ENCODE results near the gene TRAPPC4.
A peak's percentile ranks its signal among the peaks of the same experiment; 100 is the strongest.
"Not testable (repeated sequence)": the region's sequence is repeated elsewhere in the genome, so short reads cannot be mapped to it uniquely, and the experiment has no call there.

TRAPPC4 gene

DNA sequence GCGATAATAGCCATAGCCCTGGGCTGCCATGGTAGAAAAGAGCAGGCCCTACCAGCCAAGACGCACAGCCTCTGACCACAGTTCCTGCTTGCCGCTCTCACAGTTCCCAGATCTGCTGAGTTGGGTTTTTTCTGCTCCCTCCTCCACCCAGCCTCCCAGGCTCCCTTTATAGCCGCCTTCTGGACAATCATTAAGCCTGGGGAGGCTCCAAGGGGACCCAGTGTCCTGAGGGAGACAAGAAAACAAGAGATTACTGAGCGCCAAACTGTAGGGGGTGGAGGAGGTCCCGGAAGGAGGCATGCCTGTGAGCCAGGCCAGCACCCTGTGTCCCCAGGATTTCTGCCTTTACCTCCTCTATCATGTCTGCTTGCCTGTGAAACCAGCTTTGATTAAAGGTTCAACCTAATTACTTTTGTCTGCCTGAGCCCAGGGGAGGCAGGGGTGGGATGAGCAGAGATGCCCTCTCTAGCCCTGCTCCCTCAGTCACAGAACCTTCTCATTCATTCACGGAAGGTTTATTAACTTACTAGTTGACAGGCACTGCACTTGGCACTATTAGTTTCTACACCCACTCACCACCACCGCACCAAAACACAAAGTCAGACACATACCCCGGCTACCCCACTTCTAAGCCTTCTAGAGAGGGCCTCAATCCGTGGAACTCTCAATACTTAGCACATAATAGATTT lies 10.9 kb downstream of the TRAPPC4 start:
- TF ChIP-seq MAX (IDR thresholded peaks at IDR 0.05; ENCODE audit: low read depth, low read length) (no peak), POLR2A (IDR thresholded peaks at IDR 0.05; ENCODE audit: extremely low read depth, insufficient read length) (no peak), MYC (IDR thresholded peaks at IDR 0.05; ENCODE audit: low read depth, low read length) (no peak)
- TF ChIP-seq, protein P1, sequence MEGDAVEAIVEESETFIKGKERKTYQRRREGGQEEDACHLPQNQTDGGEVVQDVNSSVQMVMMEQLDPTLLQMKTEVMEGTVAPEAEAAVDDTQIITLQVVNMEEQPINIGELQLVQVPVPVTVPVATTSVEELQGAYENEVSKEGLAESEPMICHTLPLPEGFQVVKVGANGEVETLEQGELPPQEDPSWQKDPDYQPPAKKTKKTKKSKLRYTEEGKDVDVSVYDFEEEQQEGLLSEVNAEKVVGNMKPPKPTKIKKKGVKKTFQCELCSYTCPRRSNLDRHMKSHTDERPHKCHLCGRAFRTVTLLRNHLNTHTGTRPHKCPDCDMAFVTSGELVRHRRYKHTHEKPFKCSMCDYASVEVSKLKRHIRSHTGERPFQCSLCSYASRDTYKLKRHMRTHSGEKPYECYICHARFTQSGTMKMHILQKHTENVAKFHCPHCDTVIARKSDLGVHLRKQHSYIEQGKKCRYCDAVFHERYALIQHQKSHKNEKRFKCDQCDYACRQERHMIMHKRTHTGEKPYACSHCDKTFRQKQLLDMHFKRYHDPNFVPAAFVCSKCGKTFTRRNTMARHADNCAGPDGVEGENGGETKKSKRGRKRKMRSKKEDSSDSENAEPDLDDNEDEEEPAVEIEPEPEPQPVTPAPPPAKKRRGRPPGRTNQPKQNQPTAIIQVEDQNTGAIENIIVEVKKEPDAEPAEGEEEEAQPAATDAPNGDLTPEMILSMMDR (IDR thresholded peaks at IDR 0.05; ENCODE audit: low read depth, low read length): no peak

DNA sequence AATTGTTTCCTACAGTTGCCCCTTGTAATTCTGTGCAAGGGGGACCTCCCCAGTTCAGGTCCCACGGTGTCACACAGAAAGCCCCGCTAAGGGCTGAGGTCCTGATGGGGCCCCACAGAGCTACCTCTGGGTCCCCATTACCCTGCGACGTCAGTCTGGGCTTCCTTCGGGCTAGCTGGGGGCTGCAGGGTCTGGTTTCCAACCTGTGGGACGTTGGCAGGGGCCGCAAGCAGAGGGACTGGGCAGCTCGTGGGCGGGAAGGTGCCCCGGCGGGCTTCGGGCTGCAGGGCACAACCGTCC lies 11.4 kb downstream of the TRAPPC4 start:
- no peak for DNase-seq (ENCODE audit: low read depth)
- peak overlapping the region; percentile 86 for H3K4me3 ChIP-seq (ENCODE audit: low read depth, low read length)
- TF ChIP-seq MAX (IDR thresholded peaks at IDR 0.05; ENCODE audit: low read depth, low read length) (no peak), MYC (IDR thresholded peaks at IDR 0.05; ENCODE audit: low read depth, low read length) (no peak), POLR2A (IDR thresholded peaks at IDR 0.05; ENCODE audit: extremely low read depth, insufficient read length) (no peak)
- TF ChIP-seq, protein P1 (IDR thresholded peaks at IDR 0.05; ENCODE audit: low read depth, low read length): no peak

More for the DNA sequence above, 10.9 kb downstream of the TRAPPC4 start:
- peak; percentile 43 for DNase-seq (ENCODE audit: low read depth)
- H3K4me3 ChIP-seq (ENCODE audit: low read depth, low read length): peak overlapping the region; percentile 86

DNA sequence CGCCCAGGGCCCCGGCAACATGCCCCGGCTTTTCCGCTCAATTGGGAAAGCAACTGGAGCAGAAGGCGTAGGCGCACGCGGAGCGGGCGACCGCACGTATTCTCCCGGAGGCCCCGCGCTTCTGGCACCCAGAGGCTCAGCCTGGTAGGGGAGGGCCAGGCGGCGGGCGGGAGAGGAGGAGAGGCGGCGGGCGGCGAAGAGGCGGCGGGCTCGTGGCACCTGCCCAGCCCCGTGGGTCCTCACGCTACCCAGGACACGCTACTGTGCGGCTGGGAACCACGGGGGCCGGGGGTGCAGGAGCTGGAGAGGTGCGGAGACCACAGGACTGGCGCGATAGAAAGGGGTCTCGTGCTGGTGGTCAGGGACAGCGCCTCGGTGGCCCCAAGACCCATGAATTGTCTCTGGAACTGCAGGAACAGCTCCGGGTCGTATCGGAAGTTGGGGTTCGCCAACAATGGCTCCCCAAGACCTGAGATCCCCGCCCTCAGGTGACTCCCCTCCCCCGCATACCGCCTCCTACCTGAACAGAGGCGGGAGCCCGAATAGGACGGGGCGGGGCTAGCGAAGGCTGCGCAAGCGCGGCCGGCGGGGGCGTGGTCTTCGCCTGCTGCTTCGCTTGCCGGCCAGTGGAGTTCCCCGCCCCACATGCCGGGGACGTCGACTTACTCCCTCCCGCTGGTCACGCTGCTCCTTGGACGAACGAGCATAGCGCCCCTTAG lies 11.9 kb downstream of the TRAPPC4 start, which contains the start of gene SLC37A4:
TSS of gene SLC37A4 (minus strand) at position 549 of the 719 bp plus-strand sequence.
- TF ChIP-seq, protein P1 (IDR thresholded peaks at IDR 0.05; ENCODE audit: low read depth, low read length): peak; percentile 93
- TF ChIP-seq POLR2A (IDR thresholded peaks at IDR 0.05; ENCODE audit: extremely low read depth, insufficient read length) (peak; percentile 75), MAX (IDR thresholded peaks at IDR 0.05; ENCODE audit: low read depth, low read length) (peak; percentile 99), MYC (IDR thresholded peaks at IDR 0.05; ENCODE audit: low read depth, low read length) (peak; percentile 99)
- H3K4me3 ChIP-seq (ENCODE audit: low read depth, low read length): peak within 1 kb of the TSS; percentile 86
- DNase-seq (ENCODE audit: low read depth): peak; percentile 99

DNA sequence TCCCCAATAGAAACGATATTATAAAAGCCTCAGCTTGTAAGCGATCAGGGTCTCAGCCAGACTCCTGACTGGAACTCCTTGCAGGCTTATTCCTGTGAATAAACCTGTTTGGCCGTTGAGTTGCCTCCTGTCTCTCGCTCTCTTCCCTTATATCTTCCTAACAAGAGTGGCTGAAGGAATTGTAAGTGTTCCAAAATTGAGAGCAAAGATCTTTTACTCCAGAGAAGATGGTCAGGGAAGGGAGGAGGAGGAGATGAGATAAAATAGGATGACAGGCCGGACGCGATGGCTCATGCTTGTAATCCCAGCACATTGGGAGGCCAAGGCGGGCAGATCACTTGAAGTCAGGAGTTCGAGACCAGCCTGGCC lies 13.3 kb downstream of the TRAPPC4 start:
- TF ChIP-seq MAX (IDR thresholded peaks at IDR 0.05; ENCODE audit: low read depth, low read length) (no peak), POLR2A (IDR thresholded peaks at IDR 0.05; ENCODE audit: extremely low read depth, insufficient read length) (no peak), MYC (IDR thresholded peaks at IDR 0.05; ENCODE audit: low read depth, low read length) (no peak)
- TF ChIP-seq, protein P1 (IDR thresholded peaks at IDR 0.05; ENCODE audit: low read depth, low read length): no peak
- DNase-seq (ENCODE audit: low read depth): no peak
- H3K4me3 ChIP-seq (ENCODE audit: low read depth, low read length): no peak overlapping the region

DNA sequence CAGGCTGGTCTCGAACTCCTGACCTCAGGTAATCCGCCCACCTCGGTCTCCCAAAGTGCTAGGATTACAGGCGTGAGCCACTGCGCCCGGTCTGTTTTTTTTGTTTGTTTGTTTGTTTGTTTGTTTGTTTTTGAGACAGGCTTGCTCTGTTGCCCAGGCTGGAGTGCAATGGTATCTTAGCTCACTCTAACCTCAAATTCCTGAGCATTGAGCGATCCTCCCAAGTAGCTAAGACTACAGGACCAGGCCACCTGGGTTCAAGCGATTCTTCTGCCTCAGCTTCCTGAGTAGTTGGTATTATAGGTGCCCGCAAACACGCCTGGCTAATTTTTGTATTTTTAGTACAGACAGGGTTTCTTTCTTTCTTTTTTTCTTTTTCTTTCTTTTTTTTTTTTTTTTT lies 14.9 kb downstream of the TRAPPC4 start:
- DNase-seq (ENCODE audit: low read depth); H3K4me3 ChIP-seq (ENCODE audit: low read depth, low read length): not testable (repeated sequence)

DNA sequence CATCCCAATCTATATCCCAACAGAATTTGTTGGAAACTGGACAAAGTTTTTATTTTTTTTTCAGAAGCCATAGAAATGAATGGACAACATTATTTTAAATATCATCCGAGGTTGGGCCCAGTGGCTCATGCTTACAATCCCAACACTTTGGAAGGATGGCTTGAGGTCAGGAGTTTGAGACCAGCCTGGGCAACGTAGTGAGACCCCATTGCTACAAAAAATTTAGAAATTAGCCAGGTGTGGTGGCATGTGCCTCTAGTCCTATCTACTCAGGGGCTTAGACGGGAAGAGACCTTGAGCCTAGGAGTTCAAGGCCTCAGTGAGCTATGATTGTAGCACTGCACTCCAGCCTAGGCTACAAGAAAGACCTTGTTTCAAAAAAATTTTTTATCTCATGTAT lies 16.2 kb downstream of the TRAPPC4 start:
- H3K4me3 ChIP-seq (ENCODE audit: low read depth, low read length): no peak overlapping the region
- DNase-seq (ENCODE audit: low read depth): no peak
- TF ChIP-seq MAX (IDR thresholded peaks at IDR 0.05; ENCODE audit: low read depth, low read length): no peak
- TF ChIP-seq, protein P1 (IDR thresholded peaks at IDR 0.05; ENCODE audit: low read depth, low read length): no peak
- TF ChIP-seq POLR2A (IDR thresholded peaks at IDR 0.05; ENCODE audit: extremely low read depth, insufficient read length): no peak
- TF ChIP-seq MYC (IDR thresholded peaks at IDR 0.05; ENCODE audit: low read depth, low read length): no peak
